Measurements from ENCODE around the gene DOP1A.

DNA sequence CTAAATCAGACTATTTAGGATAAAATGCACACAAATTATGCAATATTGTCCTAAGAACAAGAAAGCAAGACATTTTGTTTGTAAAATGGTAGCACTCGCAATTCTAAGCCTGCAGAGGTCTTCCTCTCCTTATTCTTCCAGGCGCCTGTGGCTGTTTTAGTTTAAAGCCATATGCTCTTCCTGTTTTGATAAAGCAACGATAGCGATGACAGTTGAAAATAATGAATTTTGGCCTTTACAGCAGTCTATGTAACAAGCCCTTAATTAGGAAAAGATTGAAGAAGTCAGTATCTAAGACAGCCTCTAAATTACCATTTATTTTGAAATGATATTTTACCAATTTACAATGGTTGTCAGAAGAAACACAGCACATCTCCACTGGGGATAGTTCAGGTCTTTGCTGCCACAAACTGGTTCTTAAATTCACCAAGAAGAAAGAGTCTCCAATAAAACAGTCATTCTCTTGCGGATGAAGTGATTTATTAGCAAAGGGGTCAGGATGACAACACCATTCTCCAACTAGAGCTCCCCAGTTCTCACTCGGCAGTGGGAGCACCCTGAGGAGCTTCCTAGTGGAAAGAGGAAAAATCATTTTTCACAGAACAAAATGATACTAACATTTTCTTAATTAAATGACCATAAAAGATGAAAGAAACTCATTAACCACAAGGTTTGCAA lies 23.2 kb upstream of the DOP1A start:
- TF ChIP-seq, protein P1, sequence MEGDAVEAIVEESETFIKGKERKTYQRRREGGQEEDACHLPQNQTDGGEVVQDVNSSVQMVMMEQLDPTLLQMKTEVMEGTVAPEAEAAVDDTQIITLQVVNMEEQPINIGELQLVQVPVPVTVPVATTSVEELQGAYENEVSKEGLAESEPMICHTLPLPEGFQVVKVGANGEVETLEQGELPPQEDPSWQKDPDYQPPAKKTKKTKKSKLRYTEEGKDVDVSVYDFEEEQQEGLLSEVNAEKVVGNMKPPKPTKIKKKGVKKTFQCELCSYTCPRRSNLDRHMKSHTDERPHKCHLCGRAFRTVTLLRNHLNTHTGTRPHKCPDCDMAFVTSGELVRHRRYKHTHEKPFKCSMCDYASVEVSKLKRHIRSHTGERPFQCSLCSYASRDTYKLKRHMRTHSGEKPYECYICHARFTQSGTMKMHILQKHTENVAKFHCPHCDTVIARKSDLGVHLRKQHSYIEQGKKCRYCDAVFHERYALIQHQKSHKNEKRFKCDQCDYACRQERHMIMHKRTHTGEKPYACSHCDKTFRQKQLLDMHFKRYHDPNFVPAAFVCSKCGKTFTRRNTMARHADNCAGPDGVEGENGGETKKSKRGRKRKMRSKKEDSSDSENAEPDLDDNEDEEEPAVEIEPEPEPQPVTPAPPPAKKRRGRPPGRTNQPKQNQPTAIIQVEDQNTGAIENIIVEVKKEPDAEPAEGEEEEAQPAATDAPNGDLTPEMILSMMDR (IDR thresholded peaks at IDR 0.05; ENCODE audit: low read depth, low read length, missing input control) = no peak
- TF ChIP-seq FOXA1 (IDR thresholded peaks at IDR 0.05) (no peak), SP1 (IDR thresholded peaks at IDR 0.05) (no peak), JUND (IDR thresholded peaks at IDR 0.05) (no peak), TAF1 (conservative IDR thresholded peaks at IDR 0.05) (no peak), YY1 (IDR thresholded peaks at IDR 0.05) (no peak), ATF3 (IDR thresholded peaks at IDR 0.05) (no peak)
- TF ChIP-seq, protein P2, sequence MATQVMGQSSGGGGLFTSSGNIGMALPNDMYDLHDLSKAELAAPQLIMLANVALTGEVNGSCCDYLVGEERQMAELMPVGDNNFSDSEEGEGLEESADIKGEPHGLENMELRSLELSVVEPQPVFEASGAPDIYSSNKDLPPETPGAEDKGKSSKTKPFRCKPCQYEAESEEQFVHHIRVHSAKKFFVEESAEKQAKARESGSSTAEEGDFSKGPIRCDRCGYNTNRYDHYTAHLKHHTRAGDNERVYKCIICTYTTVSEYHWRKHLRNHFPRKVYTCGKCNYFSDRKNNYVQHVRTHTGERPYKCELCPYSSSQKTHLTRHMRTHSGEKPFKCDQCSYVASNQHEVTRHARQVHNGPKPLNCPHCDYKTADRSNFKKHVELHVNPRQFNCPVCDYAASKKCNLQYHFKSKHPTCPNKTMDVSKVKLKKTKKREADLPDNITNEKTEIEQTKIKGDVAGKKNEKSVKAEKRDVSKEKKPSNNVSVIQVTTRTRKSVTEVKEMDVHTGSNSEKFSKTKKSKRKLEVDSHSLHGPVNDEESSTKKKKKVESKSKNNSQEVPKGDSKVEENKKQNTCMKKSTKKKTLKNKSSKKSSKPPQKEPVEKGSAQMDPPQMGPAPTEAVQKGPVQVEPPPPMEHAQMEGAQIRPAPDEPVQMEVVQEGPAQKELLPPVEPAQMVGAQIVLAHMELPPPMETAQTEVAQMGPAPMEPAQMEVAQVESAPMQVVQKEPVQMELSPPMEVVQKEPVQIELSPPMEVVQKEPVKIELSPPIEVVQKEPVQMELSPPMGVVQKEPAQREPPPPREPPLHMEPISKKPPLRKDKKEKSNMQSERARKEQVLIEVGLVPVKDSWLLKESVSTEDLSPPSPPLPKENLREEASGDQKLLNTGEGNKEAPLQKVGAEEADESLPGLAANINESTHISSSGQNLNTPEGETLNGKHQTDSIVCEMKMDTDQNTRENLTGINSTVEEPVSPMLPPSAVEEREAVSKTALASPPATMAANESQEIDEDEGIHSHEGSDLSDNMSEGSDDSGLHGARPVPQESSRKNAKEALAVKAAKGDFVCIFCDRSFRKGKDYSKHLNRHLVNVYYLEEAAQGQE (IDR thresholded peaks at IDR 0.05) = no peak
- TF ChIP-seq, protein P3, sequence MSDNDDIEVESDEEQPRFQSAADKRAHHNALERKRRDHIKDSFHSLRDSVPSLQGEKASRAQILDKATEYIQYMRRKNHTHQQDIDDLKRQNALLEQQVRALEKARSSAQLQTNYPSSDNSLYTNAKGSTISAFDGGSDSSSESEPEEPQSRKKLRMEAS (IDR thresholded peaks at IDR 0.05) = no peak
